HG03442 (cell line): ENCODE data around the gene CCRL2.
"Not testable (repeated sequence)": the region's sequence is repeated elsewhere in the genome, so short reads cannot be mapped to it uniquely, and the experiment has no call there.

Experiments
- ATAC-seq: cut with Tn5 transposase; IDR thresholded peaks from one replicate; pipeline ENCODE4 v1.9.1; 2021; ENCODE audit warnings: mild to moderate bottlenecking, moderate library complexity; ENCODE audit not compliant: unreplicated experiment

The CCRL2 gene

GRCh38 chr3:46401579-46401978 is 5.5 kb upstream of the CCRL2 start:
- no peak for ATAC-seq

GRCh38 chr3:46402902-46403301 is 4.2 kb upstream of the CCRL2 start:
- ATAC-seq = not testable (repeated sequence)

- ATAC-seq = no peak
These were observed 1.6 kb upstream of the CCRL2 start for GRCh38 chr3:46405301-46406019.

- ATAC-seq = no peak
These were observed 644 bp upstream of the CCRL2 start for GRCh38 chr3:46406443-46406787.

GRCh38 chr3:46407970-46408369 is 911 bp downstream of the CCRL2 start:
- ATAC-seq = no peak

GRCh38 chr3:46408853-46409252 is 1.8 kb downstream of the CCRL2 start:
- no peak for ATAC-seq

GRCh38 chr3:46409739-46410489 is 2.9 kb downstream of the CCRL2 start:
- ATAC-seq = no peak

GRCh38 chr3:46410669-46411068 is 3.6 kb downstream of the CCRL2 start:
- no peak for ATAC-seq

GRCh38 chr3:46411271-46411670 is 4.2 kb downstream of the CCRL2 start:
- ATAC-seq = no peak

- no peak for ATAC-seq
These were observed 5.8 kb downstream of the CCRL2 start for GRCh38 chr3:46412786-46413298.

GRCh38 chr3:46413951-46414350 is 6.9 kb downstream of the CCRL2 start:
- no peak for ATAC-seq

- ATAC-seq = no peak
These were observed 7.7 kb downstream of the CCRL2 start for GRCh38 chr3:46414739-46415138.

GRCh38 chr3:46416125-46416810 is 9.2 kb downstream of the CCRL2 start:
- no peak for ATAC-seq

GRCh38 chr3:46416811-46417510 is 9.9 kb downstream of the CCRL2 start:
- ATAC-seq = no peak

- ATAC-seq = no peak
These were observed 11.0 kb downstream of the CCRL2 start for GRCh38 chr3:46417841-46418611.

GRCh38 chr3:46419816-46420215 is 12.8 kb downstream of the CCRL2 start:
- ATAC-seq = no peak

- no peak for ATAC-seq
These were observed 13.9 kb downstream of the CCRL2 start for GRCh38 chr3:46420931-46421330.

- no peak for ATAC-seq
These were observed 15.6 kb downstream of the CCRL2 start for GRCh38 chr3:46422617-46423016.

GRCh38 chr3:46423588-46423987 is 16.5 kb downstream of the CCRL2 start:
- ATAC-seq = no peak

GRCh38 chr3:46426476-46426875 is 19.4 kb downstream of the CCRL2 start:
- ATAC-seq = not testable (repeated sequence)
